Breast epithelium (tissue), 4 donors: ENCODE measurements around the gene ZNF438. TPM values are rescaled to one million over a fixed set of nuclear protein-coding genes. Genes with fewer than 3 reads are reported as not detected.

Experiments
- DNase-seq, 2 donors: peaks; one replicate each; pipeline ENCODE4 v3.0.0-alpha.2; 2019; ENCODE audit warnings: low spot score in 2 of 2
- H3K27ac ChIP-seq, 2 donors: fragments of 200-600 bp; sonication (generic) in 1 of 2; one replicate each; pipeline ENCODE4 v1.5.1; 2016 to 2019; ENCODE audit warnings: mild to moderate bottlenecking in 1 of 2
- H3K27me3 ChIP-seq, 2 donors: fragments of 200-600 bp; sonication (generic) in 1 of 2; one replicate each; pipeline versions ENCODE4 v1.5.1 to v1.6.0; 2017 to 2019; ENCODE audit warnings: control low read depth in 1 of 2, mild to moderate bottlenecking in 1 of 2
- H3K36me3 ChIP-seq: fragments of 200-600 bp; one replicate; pipeline ENCODE4 v1.5.1; 2019
- H3K4me1 ChIP-seq, 2 donors: fragments of 200-600 bp; sonication (generic); one replicate each; pipeline ENCODE4 v1.5.1; 2016 to 2019; ENCODE audit warnings: control low read depth in 1 of 2
- H3K4me3 ChIP-seq, 3 donors: fragments of 200-600 bp; sonication (generic); 1 replicate in 2 of 3; 2 replicates in 1 of 3; pipeline ENCODE4 v1.5.1; 2016 to 2019; ENCODE audit warnings: mild to moderate bottlenecking in 3 of 3, moderate library complexity in 2 of 3
- H3K9me3 ChIP-seq, 2 donors: fragments of 200-600 bp; sonication (generic) in 1 of 2; one replicate each; pipeline ENCODE4 v1.5.1; 2016 to 2019; ENCODE audit warnings: control low read depth in 1 of 2
- CTCF ChIP-seq, 3 donors: fragments of 450-650 bp; IDR thresholded peaks; one replicate each; pipeline ENCODE4 v1.5.1; 2016 to 2017; ENCODE audit warnings: antibody characterized with exemption in 3 of 3, mild to moderate bottlenecking in 3 of 3, moderate library complexity in 3 of 3
- POLR2A ChIP-seq: fragments of 450-650 bp; IDR thresholded peaks from one replicate; pipeline ENCODE4 v1.6.1; 2016; ENCODE audit warnings: antibody characterized with exemption, mild to moderate bottlenecking, moderate library complexity
- POLR2AphosphoS5 ChIP-seq, 3 donors: sonication (generic); formaldehyde crosslinking; IDR thresholded peaks; one replicate each; pipeline ENCODE4 v1.6.1; 2017; ENCODE audit warnings: antibody characterized with exemption in 3 of 3
- intact Hi-C: fragments of 100-400 bp; cut with DNase I; formaldehyde crosslinking; loops from one replicate; pipeline ENCODE4 v1.15.1; 2023; ENCODE audit warnings: low total_unique reads
- total RNA-seq, 3 donors: library from RNA; depleted of rRNA; stranded (reverse); fragments of >200 nt; gene quantifications; one replicate each; pipeline ENCODE4 v1.1.0, GENCODE V29; 2016

Gene ZNF438
- total RNA-seq, 3 donors from 2014 or later = 8.8 to 34.6 (median 10.0) TPM

- Histone ChIP-seq H3K27ac (no peak overlapping the region), H3K4me3 (no peak overlapping the region), H3K27me3 (no peaks in the 10 kb centered on the region), H3K36me3 (no peaks in the 10 kb centered on the region), H3K9me3 (no peaks in the 10 kb centered on the region), H3K4me1 (no peaks in the 10 kb centered on the region)
- intact Hi-C loops = no loop called here
- TF ChIP-seq POLR2AphosphoS5 (IDR thresholded peaks at IDR 0.05) = no peak
- no peak for TF ChIP-seq POLR2A
- no peak for TF ChIP-seq CTCF (IDR thresholded peaks at IDR 0.05)
- DNase-seq = no peak
These were observed 185.0 kb downstream of the ZNF438 start for GRCh38 chr10:30846710-30847109.

- Histone ChIP-seq H3K27me3 (no peaks in the 10 kb centered on the region), H3K4me1 (no peaks in the 10 kb centered on the region), H3K36me3 (no peaks in the 10 kb centered on the region), H3K4me3 (no peak overlapping the region), H3K9me3 (no peaks in the 10 kb centered on the region), H3K27ac (no peak overlapping the region)
- TF ChIP-seq POLR2A (no peak), CTCF (IDR thresholded peaks at IDR 0.05) (no peak), POLR2AphosphoS5 (IDR thresholded peaks at IDR 0.05) (no peak)
- intact Hi-C loops = no loop called here
- DNase-seq = no peak
These were observed 188.8 kb downstream of the ZNF438 start for GRCh38 chr10:30842894-30843293.

GRCh38 chr10:30842185-30842584 is 189.5 kb downstream of the ZNF438 start:
- Histone ChIP-seq H3K27me3 (no peaks in the 10 kb centered on the region), H3K9me3 (no peaks in the 10 kb centered on the region), H3K4me1 (no peaks in the 10 kb centered on the region), H3K4me3 (no peak overlapping the region), H3K36me3 (no peaks in the 10 kb centered on the region), H3K27ac (no peak overlapping the region)
- no peak for DNase-seq
- intact Hi-C loops = no loop called here
- TF ChIP-seq POLR2AphosphoS5 (IDR thresholded peaks at IDR 0.05) (no peak), CTCF (IDR thresholded peaks at IDR 0.05) (no peak), POLR2A (no peak)

GRCh38 chr10:30840395-30841050 is 191.1 kb downstream of the ZNF438 start:
- no peak for DNase-seq
- Histone ChIP-seq H3K4me1 (no peaks in the 10 kb centered on the region), H3K27me3 (no peaks in the 10 kb centered on the region), H3K27ac (no peak overlapping the region), H3K4me3 (no peak overlapping the region), H3K36me3 (no peaks in the 10 kb centered on the region), H3K9me3 (no peaks in the 10 kb centered on the region)
- no peak for TF ChIP-seq CTCF (IDR thresholded peaks at IDR 0.05)
- peak in 1 of 3 donors; percentile 79 for TF ChIP-seq POLR2AphosphoS5 (IDR thresholded peaks at IDR 0.05)
- TF ChIP-seq POLR2A = no peak
- intact Hi-C loops = no loop called here

- TF ChIP-seq CTCF (IDR thresholded peaks at IDR 0.05) = no peak
- TF ChIP-seq POLR2AphosphoS5 (IDR thresholded peaks at IDR 0.05) = no peak
- no peak for TF ChIP-seq POLR2A
- intact Hi-C loops = no loop called here
- Histone ChIP-seq H3K4me3 (no peak overlapping the region), H3K4me1 (no peaks in the 10 kb centered on the region), H3K27me3 (no peaks in the 10 kb centered on the region), H3K36me3 (no peaks in the 10 kb centered on the region), H3K27ac (no peak overlapping the region), H3K9me3 (no peaks in the 10 kb centered on the region)
- DNase-seq = no peak
These were observed 192.0 kb downstream of the ZNF438 start for GRCh38 chr10:30839652-30840051.
